Spleen (tissue), 7 donors: ENCODE results near the gene LIMA1.

ENCODE experiments used
- CTCF ChIP-seq, 11 experiments: fragments of 200-600 bp in 7 of 11; fragments of 450-650 bp in 4 of 11; sonication (generic) in 4 of 11; IDR thresholded peaks in 8 of 11; conservative IDR thresholded peaks in 3 of 11; 1 replicate in 7 of 11; 2 replicates in 4 of 11; pipeline versions ENCODE4 v1.4.0 to v1.8.0; 2016 to 2021; ENCODE audit warnings: antibody characterized with exemption in 11 of 11, inconsistent platforms in 4 of 11, mild to moderate bottlenecking in 1 of 11
- POLR2A ChIP-seq, 3 donors: fragments of 450-650 bp; IDR thresholded peaks; one replicate each; pipeline ENCODE4 v1.5.1; 2017; ENCODE audit warnings: antibody characterized with exemption in 3 of 3, mild to moderate bottlenecking in 1 of 3
- donor health status: DM: no; HTN: no; CAD: no; lungs with moderate emphysema.
- donor health status: DM: no; HTN: no; CAD: no.
- donor health status: DM: no; HTN: no; CAD: no.

- TF ChIP-seq CTCF (IDR thresholded peaks at IDR 0.05 in 8 of 11, conservative IDR thresholded peaks at IDR 0.05 in 3 of 11) (no peak), POLR2A (IDR thresholded peaks at IDR 0.05) (no peak)
These were observed 38.9 kb upstream of the LIMA1 start for GRCh38 chr12:50322206-50322605.
